Upper lobe of left lung (tissue), 6 donors: ENCODE data around the gene CARD16. TPM values are rescaled to one million over a fixed set of nuclear protein-coding genes. Genes with fewer than 3 reads are reported as not detected.
A peak's percentile ranks its signal among the peaks of the same experiment; 100 is the strongest.
"Not testable (repeated sequence)": the region's sequence is repeated elsewhere in the genome, so short reads cannot be mapped to it uniquely, and the experiment has no call there.

Source experiments
- ATAC-seq, 2 donors: fragments of 200-7000 bp; cut with Tn5 transposase; one replicate each; pipeline ENCODE4 v1.9.1; 2022; ENCODE audit warnings: mild to moderate bottlenecking in 2 of 2, moderate library complexity in 2 of 2; ENCODE audit not compliant: low FRiP score in 2 of 2
- DNase-seq, 2 donors: peaks; one replicate each; pipeline ENCODE4 v3.0.0-alpha.2; 2019 to 2020
- H3K27ac ChIP-seq, 4 donors: fragments of 200-600 bp; sonication (generic); one replicate each; pipeline ENCODE4 v1.5.1; 2016 to 2019
- H3K27me3 ChIP-seq, 4 donors: fragments of 200-600 bp; sonication (generic); one replicate each; pipeline ENCODE4 v1.5.1; 2017 to 2019
- H3K36me3 ChIP-seq, 4 donors: fragments of 200-600 bp; sonication (generic); one replicate each; pipeline ENCODE4 v1.5.1; 2016 to 2019
- H3K4me1 ChIP-seq, 4 donors: fragments of 200-600 bp; sonication (generic); one replicate each; pipeline ENCODE4 v1.5.1; 2018 to 2019
- H3K4me3 ChIP-seq, 4 donors: fragments of 200-600 bp; sonication (generic); one replicate each; pipeline ENCODE4 v1.5.1; 2017 to 2019; ENCODE audit warnings: mild to moderate bottlenecking in 2 of 4, moderate library complexity in 1 of 4
- H3K9me3 ChIP-seq, 4 donors: fragments of 200-600 bp; sonication (generic); one replicate each; pipeline ENCODE4 v1.5.1; 2018 to 2019
- EP300 ChIP-seq, 4 donors: sonication (generic); formaldehyde crosslinking; IDR thresholded peaks; one replicate each; pipeline ENCODE4 v1.5.1; 2017; ENCODE audit warnings: antibody characterized with exemption in 4 of 4, control low read depth in 2 of 4
- POLR2A ChIP-seq, 4 donors: fragments of 450-650 bp; IDR thresholded peaks; one replicate each; pipeline ENCODE4 v1.5.1; 2016 to 2017; ENCODE audit warnings: antibody characterized with exemption in 4 of 4, mild to moderate bottlenecking in 2 of 4
- POLR2AphosphoS5 ChIP-seq, 2 donors: sonication (generic); formaldehyde crosslinking; IDR thresholded peaks; one replicate each; pipeline ENCODE4 v1.5.1; 2017; ENCODE audit warnings: antibody characterized with exemption in 2 of 2
- WGBS, 2 donors: methylation state at CpG; one replicate each; pipeline ENCODE4 v1.1.5; 2017 to 2018; 5-methylcytosine and 5-hydroxymethylcytosine counted together
- total RNA-seq, 6 donors: library from RNA; depleted of rRNA in 4 of 6; stranded (reverse); fragments of >200 nt in 4 of 6; gene quantifications; one replicate each; pipeline versions ENCODE4 v1.1.0 to v1.2.1, GENCODE V29; 2016 to 2021
- TF ChIP-seq, protein P1 (sequence below), 6 experiments: fragments of 450-650 bp in 4 of 6; fragments of 200-600 bp in 2 of 6; sonication (generic) in 2 of 6; IDR thresholded peaks; one replicate each; pipeline ENCODE4 v1.5.1; 2016 to 2019; ENCODE audit warnings: antibody characterized with exemption in 6 of 6
- donor health status: DM: no; HTN: no; CAD: no; lungs with moderate emphysema.
- donor health status: DM: no; HTN: yes; CAD: no; lungs with severe emphysema.

CARD16 gene
- total RNA-seq, 6 donors from 2014 or later, result 5.2 to 79.3 (median 17.3) TPM

DNA sequence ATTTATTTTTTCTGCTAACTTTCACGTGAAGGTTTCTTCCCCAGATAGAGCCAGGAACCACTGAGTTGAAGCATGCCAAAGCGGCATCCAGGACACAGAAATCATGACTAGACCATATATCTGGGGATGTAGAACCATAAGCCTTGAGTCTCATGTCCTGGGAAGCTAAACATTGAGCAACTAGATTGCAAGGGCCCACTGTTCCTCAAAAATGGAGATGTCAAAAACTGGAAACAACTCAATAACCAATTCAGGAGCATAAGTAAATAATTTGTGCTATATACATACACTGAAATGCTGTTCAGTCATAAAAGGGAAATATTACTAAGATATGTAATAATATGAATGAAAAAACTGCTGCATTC, 29.0 kb upstream of the CARD16 start:
- no peaks in the 10 kb centered on the region for H3K27me3 ChIP-seq

DNA sequence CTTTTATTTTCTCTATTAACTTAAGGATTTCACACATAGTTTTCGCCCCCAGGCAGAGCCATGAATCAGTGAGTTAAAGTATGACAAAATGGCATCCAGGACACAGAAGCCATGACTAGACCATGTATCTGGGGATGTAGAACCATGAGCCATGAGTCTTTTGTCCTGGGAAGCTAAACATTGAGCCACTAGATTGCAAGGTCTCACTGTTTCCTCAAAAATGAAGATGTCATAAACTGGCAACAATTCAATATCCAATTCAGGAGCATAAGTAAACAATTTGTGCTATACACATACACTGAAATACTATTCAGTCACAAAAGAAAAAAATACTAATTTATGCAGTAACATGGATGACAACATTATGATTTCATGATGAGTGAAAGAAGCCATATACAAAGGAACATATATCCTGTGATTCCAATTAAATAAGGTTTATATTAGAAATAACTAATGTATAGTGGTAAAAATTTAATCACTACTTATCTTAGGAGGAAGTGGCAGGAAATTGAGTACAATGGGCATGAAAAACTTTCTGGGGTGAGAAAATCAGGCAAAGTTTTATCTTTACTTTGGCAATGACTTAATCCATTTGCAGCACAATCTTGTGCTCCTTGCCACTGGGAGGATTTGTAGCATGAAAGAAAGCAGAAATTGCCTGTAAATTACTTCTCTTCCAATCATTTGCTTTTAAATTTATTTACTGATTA, 28.5 kb upstream of the CARD16 start:
- Histone ChIP-seq H3K27ac (no peak overlapping the region), H3K36me3 (no peaks in the 10 kb centered on the region), H3K4me1 (no peaks in the 10 kb centered on the region), H3K4me3 (no peak overlapping the region), H3K9me3 (no peaks in the 10 kb centered on the region), H3K27me3 (no peaks in the 10 kb centered on the region)
- no peak for TF ChIP-seq POLR2A (IDR thresholded peaks at IDR 0.05)
- TF ChIP-seq, protein P1, sequence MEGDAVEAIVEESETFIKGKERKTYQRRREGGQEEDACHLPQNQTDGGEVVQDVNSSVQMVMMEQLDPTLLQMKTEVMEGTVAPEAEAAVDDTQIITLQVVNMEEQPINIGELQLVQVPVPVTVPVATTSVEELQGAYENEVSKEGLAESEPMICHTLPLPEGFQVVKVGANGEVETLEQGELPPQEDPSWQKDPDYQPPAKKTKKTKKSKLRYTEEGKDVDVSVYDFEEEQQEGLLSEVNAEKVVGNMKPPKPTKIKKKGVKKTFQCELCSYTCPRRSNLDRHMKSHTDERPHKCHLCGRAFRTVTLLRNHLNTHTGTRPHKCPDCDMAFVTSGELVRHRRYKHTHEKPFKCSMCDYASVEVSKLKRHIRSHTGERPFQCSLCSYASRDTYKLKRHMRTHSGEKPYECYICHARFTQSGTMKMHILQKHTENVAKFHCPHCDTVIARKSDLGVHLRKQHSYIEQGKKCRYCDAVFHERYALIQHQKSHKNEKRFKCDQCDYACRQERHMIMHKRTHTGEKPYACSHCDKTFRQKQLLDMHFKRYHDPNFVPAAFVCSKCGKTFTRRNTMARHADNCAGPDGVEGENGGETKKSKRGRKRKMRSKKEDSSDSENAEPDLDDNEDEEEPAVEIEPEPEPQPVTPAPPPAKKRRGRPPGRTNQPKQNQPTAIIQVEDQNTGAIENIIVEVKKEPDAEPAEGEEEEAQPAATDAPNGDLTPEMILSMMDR (IDR thresholded peaks at IDR 0.05), result no peak
- no peak for TF ChIP-seq POLR2AphosphoS5 (IDR thresholded peaks at IDR 0.05)
- no peak for ATAC-seq
- no peak for DNase-seq
- 96 to 100% methylated on average over 1 of the region's 1 CpG for WGBS, 2 donors

More for the DNA sequence above, 29.0 kb upstream of the CARD16 start:
- 87 to 93% methylated on average over 2 of the region's 2 CpGs for WGBS, 2 donors
- Histone ChIP-seq H3K27ac (no peak overlapping the region), H3K9me3 (no peaks in the 10 kb centered on the region), H3K4me3 (no peak overlapping the region), H3K4me1 (no peaks in the 10 kb centered on the region), H3K36me3 (no peaks in the 10 kb centered on the region)
- TF ChIP-seq POLR2A (IDR thresholded peaks at IDR 0.05) (no peak), POLR2AphosphoS5 (IDR thresholded peaks at IDR 0.05) (no peak), EP300 (IDR thresholded peaks at IDR 0.05) (no peak)
- TF ChIP-seq, protein P1 (IDR thresholded peaks at IDR 0.05), result no peak
- no peak for DNase-seq
- no peak for ATAC-seq

DNA sequence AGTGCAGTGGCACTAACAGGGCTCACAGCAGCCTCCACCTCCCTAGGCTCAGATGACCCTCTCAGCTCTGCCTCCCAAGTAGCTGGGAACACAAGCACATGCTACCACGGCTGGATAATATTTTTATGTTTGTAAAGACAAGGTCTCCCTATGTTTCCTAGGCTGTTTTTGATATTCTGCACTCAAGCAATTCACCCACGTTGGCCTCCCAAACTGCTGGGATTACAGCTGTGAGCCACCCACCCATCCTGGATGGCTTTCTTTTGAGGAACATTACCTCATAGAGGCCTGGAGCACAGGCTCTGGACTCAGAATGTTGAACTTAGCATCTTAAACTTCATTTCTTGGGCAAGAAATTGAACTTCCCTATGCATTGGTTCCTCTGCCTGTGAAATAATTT, 26.9 kb upstream of the CARD16 start:
- H3K27ac ChIP-seq, H3K4me1 ChIP-seq, H3K9me3 ChIP-seq, H3K27me3 ChIP-seq, H3K4me3 ChIP-seq, DNase-seq, H3K36me3 ChIP-seq, ATAC-seq: not testable (repeated sequence)
- 63 to 65% methylated on average over 1 to 2 of the region's 2 CpGs for WGBS, 2 donors

DNA sequence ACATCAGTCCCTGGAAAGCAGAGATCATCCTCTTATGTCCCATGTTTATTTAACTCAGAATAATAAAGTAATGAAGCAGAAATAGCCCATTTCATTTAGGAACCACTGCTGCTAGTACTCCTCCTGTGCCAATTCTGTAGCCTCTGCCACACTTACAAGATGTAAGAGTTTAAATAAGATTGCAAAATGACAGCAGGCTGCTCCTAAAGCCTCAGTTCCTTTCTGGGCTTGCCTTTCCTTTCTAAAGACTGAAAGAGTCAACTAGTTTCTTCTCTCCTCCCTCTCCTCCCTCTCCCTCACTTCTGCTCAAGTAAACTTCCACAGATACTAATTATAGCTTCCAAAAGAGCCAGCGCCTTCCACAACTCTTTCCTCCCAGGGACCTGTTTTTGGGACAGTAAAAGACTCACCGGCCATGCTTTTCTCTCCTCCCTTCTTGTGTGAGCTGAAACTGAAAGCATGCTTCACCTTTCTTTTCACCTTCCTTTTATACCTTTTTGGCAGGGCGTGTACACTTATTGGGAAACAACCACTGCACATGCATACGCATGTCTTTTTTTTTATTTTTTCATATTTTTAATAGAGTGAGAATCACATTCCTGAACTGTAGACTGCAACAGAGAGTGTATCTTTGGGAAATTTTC, 26.1 kb upstream of the CARD16 start:
- no peaks in the 10 kb centered on the region for H3K4me1 ChIP-seq
- no peak overlapping the region for H3K4me3 ChIP-seq
- ATAC-seq, result peak in 1 of 2 donors; percentile 55
- TF ChIP-seq POLR2A (IDR thresholded peaks at IDR 0.05), result no peak
- TF ChIP-seq, protein P1 (IDR thresholded peaks at IDR 0.05), result no peak
- H3K9me3 ChIP-seq, result no peaks in the 10 kb centered on the region
- no peaks in the 10 kb centered on the region for H3K36me3 ChIP-seq
- H3K27ac ChIP-seq, result no peak overlapping the region
- DNase-seq, result no peak
- H3K27me3 ChIP-seq, result no peaks in the 10 kb centered on the region
- 68 to 78% methylated on average over 4 of the region's 4 CpGs for WGBS, 2 donors

DNA sequence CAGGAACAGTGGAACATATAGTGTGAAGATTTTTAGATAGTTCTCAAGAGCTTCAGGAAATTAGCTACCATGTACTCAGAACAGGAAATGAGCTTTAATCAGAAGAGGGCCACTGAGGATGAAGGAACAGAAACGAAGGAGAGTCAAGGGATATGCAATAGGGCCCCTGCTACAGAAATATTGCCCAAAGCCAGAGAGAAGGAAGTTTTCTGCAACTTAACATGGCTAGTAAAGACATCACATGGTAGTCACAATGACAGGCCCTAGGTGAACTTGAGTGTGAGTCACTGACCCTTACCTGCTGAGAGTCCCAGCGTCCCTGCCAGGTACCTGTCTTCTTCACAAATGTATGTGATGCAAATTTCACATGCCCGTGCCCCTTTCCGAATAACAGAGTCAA, 25.2 kb upstream of the CARD16 start:
- no peaks in the 10 kb centered on the region for H3K4me1 ChIP-seq
- TF ChIP-seq, protein P1 (IDR thresholded peaks at IDR 0.05), result no peak
- TF ChIP-seq POLR2AphosphoS5 (IDR thresholded peaks at IDR 0.05) (no peak), POLR2A (IDR thresholded peaks at IDR 0.05) (no peak), EP300 (IDR thresholded peaks at IDR 0.05) (no peak)
- ATAC-seq, result peak in 1 of 2 donors; percentile 45
- no peaks in the 10 kb centered on the region for H3K27me3 ChIP-seq
- no peaks in the 10 kb centered on the region for H3K9me3 ChIP-seq
- no peak overlapping the region for H3K27ac ChIP-seq
- no peaks in the 10 kb centered on the region for H3K36me3 ChIP-seq
- H3K4me3 ChIP-seq, result no peak overlapping the region
- WGBS, 2 donors, result 80 to 83% methylated on average over 4 of the region's 4 CpGs
- DNase-seq, result no peak

DNA sequence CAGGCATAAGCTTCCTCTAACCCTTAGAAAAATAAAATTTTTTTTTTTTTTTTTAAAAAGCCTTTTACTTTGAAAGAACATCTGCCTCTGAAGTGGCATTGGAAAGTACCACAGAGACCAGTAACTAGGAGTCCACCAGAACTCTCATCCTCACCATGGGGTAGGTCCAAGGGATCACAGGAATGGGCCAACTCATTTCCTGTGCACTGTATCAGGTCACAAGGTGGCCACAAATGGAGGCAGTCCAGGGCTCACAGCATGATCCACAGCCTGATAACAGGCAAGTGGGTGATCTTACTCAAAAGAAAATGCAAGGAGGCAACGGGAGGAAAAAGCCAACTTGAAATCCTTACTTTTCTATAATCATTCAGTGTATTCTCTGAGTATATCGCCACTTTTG, 24.6 kb upstream of the CARD16 start:
- not testable (repeated sequence) for H3K4me1 ChIP-seq, H3K27me3 ChIP-seq, ATAC-seq, DNase-seq, H3K27ac ChIP-seq, H3K36me3 ChIP-seq, H3K4me3 ChIP-seq, H3K9me3 ChIP-seq
- 70 to 95% methylated on average over 2 of the region's 2 CpGs for WGBS, 2 donors

DNA sequence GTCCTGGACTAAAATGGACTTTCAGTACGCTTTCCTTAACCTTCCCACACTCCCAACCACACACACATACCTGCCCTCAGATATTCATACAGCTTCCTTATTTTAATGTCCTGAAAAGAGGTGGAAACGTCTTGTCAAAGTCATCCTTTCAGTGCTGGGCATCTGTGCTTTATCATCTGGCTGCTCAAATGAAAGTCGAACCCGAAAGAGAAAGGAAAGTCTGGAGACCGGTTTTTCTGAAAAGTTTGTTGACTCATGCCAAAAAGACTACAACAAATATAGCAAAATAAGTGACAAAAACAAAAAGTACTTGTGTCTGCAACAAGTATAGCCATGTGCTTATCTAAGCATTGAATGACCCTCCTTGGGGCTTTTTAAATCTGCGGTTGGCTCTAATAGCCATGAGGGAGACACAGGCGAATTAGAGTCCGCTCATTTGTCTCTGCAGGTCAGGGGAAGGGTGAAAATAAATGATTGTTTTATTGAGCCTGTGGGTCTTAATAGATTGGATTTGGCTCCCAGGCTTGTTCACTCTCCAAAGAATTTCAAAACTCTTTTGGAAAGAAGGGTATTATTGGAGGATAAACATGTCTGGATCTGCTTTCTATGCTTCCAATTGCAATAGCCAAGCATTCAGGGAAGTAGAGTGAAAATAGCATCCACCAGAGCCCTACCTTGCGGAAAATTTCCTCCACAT, 18.3 kb upstream of the CARD16 start:
- H3K9me3 ChIP-seq, H3K27ac ChIP-seq, H3K36me3 ChIP-seq, H3K4me3 ChIP-seq, H3K4me1 ChIP-seq, H3K27me3 ChIP-seq, DNase-seq, ATAC-seq: not testable (repeated sequence)
- 69 to 81% methylated on average over 9 of the region's 9 CpGs for WGBS, 2 donors
